Renal pelvis (tissue), 4 donors: ENCODE data around the gene TRAIP. TPM values are rescaled to one million over a fixed set of nuclear protein-coding genes. Genes with fewer than 3 reads are reported as not detected.
A peak's percentile ranks its signal among the peaks of the same experiment; 100 is the strongest.

Experiments used
- DNase-seq: peaks from one replicate; pipeline ENCODE4 v3.0.0-alpha.2; 2013
- polyA plus RNA-seq, 3 donors: library from polyadenylated mRNA; unstranded; fragments of 120-200 nt; gene quantifications; one replicate each; pipeline ENCODE4 v1.2.1, GENCODE V29; 2013; ENCODE audit not compliant: insufficient read length in 3 of 3

TRAIP gene
- polyA plus RNA-seq, 3 donors, result 9.3 to 13.1 (median 9.7) TPM

DNA sequence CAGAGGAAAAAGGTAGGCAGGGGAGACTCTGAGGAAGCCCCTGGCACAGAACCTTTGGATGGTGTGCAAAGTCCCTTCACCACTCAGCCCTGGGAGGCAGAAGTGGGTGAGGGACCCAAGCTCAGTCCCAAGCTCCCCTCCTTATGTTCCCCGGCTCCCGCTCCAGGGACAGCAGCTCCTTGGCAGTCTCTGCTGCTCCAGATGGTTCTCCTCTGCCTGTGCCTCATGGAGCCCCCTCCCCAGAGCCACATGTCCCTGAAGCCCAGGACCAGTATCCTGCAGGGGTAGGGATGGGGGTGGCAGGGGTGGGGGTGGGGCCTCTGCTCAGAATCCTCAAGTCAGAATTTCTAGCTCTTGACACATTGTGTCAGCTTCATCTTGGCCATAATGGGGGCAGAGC is 21.4 kb upstream of the TRAIP start:
- DNase-seq, result no peak

DNA sequence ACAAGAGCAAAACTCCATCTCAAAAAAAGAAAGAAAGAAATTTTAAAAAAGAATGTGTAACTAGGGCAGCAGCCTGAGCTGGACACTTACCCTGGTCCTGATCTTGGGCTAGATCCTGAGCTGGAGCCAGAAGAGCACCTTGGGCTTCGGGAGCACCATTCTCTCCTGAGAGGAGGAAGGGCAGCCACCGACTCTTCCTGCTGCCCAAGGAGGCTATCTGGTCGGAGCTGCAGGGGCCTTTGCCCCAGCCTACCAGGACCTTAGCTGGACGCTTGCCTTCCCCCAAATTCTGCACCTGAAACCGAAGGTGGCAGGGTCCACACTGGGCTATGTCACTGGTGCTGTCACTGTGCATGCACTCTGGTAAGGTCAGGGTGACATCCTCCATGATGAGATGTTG is 20.2 kb upstream of the TRAIP start:
- no peak for DNase-seq

DNA sequence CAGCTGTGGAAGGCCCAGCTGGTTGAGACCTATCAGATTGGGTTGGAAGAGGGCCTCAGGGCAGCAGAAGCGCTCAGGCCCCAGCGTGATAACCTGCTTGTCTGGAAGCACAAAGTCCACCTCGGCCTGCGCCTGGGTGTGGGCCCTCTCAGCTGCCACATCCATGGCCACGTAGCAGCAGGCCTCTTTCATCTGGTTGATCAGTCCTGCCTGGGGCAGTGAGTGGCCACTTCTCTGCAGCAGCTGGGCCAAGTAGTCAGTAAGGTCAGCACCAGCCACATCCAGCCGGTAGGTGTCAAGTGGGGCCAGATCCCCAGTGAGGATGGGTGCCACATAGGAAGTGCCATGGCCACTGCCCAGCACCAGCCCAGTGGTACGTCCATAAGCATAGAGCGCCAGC is 17.3 kb upstream of the TRAIP start:
- no peak for DNase-seq

DNA sequence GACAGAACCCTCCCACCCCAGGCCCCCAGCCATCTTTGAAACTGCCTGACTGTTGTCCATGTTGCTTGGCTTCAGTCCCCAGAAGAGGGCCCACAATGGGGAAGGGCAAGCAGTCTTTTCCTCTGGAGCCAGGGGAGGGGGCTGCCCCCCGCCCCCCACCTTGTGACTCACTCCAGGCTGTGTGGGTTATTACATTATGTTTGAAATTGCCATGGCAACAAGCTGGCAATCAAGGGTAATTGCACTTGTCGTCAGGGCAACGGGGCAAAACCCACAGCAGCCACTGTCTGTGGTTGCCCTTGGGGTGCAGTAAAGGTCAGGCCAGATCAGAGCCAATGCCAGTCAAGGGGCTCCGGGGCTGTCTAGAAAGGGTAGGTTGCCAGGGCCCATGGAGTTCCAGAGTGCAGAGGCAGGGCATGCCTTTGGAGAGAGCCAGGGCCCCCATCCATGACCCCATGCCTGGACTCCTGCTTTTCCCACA is 16.5 kb upstream of the TRAIP start:
- DNase-seq, result no peak

DNA sequence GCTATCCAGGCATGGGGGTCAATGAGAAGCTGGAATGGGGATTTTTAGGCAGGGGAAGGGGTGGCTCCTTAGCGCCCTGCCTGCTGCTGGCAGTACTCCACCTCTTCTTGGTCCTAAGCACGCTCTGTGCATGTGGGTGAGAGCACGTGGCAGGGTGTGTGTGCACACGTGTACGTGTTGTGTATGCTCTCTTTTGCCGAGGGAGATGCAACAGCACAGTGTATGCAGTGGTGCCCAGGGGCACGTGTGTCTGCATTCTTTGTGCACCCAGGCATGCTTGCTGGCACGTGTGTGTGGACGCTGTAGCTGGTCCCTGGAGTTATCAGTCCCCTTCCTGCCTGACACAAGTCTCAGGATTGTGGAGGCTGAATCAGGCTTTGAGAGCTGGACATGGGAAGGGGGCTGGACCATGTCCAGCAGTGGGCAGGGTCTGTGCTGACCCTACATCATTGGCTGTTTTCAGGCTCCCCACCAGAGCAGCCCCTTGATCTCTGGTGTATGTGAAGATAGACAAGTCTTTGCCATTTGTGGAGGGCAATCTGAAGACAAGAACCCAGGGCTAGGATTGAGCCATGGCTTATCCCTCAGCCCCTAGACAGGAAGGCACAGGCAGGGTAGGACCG is 15.3 kb upstream of the TRAIP start:
- no peak for DNase-seq

DNA sequence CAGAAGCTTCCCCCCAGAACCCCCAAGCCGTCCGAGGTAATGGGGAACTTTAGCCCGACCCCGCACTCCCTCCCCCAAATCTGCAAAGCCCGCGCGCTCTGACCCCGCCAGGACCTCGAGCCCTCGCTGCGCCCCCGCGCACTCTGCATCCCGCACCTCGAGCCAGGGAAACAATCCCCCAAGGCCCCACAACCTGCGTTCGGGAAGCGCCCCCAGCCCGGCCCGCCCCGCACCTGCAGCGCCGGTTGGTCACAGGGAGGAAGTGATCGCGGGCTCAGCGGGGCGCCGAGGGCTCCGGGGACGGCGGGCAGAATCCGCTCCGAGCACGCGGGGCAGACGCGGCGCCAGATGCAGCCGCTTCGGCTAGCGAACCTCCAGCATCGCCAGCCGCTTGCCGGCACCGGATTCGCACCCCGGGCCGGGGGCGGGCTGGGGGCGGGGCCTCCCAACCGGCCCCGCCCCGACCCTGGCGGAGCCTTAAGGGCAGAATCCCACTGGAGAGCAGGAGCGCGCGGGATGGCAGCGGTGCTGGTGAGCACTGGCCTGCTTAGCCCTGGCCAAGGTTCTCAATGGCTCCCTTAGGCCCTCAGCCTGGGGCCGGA is 13.3 kb upstream of the TRAIP start, which contains the start of gene CAMKV:
TSS of gene CAMKV (minus strand) at position 382 of the 602 bp plus-strand sequence. CDS start 7,518 bp downstream, outside the sequence.
- no peak for DNase-seq

DNA sequence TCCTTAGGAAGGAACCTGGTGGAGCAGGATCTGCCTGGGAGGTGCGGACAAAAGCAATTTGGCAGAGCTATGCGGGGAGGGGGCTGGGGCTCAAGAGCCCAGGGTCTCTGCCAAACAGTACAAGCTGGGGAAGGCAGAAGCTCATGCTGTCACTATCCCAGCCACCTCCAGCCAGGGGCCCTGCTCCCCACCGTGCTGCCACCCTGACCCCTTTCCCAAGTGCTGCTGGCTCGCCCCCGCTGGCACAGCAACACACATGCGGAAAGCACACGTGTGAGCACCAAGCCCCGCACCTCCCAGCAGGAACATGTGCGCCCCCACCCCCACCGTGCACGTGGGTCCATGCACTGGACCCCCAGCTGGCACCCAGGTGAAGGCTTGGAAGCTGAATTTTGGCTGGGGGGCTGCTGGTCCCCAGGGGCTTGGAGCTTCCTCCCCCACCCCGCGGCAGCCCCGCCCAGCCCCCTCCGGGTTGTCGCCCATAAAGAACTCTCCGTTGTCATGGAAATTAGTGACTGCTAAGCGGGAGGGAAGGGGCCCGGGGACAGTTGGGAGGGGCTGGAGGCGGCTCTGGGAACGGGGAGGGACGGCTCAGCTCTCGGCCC is 12.6 kb upstream of the TRAIP start:
- no peak for DNase-seq

DNA sequence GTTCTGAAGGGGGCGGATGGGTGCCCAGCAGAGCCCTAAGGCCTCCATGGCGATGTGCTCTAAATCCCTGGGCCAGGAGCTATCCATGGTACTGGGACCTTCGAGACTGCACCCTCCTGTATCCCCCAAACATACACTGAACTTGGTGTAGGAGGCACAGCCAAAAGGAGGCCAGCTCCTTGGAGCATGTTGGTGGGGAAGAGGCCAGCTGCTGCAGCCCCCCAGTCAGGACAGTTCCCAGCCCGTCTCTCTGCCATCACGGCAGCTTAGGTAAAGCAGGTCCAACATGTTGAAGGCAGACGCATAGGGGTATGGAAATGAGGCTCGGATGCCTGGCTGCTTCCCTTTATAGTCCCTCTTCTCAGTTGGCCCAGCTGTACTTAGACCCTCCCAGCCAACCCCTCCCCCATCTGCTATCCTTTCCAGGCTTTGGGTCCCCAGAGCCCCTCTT is 11.5 kb upstream of the TRAIP start:
- DNase-seq, result peak; percentile 53

DNA sequence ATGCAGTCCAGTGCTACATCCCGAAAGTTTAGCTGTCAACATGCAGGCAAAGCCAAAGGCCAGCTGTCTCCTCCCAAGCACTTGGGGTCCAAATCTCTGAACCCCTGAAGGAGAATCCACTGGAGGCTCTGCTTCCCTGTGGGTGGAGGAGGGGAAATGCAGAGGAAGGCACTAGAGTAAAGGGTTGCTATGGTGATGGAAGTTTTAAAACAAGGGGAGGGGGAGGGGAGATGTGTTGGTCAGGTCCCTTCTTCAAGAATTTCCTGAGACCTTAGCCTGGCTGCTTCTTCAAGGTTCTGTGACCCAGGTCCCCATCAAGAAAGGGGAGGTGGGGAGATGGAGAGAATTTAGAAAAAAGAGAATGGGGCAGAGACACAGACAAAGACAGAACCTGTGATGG is 11.0 kb upstream of the TRAIP start:
- DNase-seq, result no peak

DNA sequence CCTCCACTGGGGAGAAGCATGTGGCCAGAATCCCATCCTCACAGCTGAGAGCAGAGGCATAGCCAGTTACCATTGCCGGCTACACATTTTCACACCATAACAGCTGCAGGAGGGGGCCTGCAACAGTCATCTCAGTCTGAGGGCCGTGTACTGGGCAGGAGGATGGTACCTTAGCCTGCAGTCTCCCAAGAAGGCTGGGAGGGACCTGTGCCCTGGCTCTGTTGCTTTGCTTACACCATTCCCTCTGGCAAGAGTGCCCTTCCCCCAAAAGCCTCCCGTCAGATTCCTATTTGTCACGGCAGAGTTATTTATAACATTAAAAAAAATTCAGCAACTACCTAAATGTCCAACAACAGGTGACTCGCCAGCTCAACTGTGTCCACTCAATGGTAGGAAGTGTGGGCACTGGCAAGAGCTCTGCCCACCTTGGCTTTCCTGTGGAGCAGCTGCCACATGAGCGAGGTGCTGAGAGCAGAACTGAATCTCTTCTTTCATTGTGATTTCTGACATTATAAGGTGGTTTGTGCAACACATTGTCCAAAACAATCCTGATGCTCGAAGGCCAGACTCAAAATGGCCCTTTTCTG is 8.9 kb upstream of the TRAIP start:
- DNase-seq, result no peak

DNA sequence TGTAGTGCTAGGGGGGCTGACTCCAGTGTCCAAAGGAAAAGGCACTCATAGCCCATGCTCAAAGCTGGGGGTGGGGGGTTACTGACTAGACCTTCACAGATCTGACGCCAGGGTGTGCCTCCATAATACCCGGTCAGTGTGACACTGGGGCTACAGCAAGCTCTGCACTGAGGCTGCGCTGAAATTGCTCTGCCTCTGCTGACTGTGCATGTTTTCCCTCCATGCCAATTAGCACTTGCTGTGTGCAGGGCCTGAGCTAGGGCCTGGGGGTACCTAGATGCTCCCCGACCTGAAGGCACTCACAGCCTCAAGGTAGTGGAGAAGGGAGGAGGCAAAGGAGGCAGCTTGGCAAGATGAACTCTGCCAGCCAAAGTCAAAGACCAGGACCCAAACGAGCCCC is 8.1 kb upstream of the TRAIP start:
- DNase-seq, result no peak

DNA sequence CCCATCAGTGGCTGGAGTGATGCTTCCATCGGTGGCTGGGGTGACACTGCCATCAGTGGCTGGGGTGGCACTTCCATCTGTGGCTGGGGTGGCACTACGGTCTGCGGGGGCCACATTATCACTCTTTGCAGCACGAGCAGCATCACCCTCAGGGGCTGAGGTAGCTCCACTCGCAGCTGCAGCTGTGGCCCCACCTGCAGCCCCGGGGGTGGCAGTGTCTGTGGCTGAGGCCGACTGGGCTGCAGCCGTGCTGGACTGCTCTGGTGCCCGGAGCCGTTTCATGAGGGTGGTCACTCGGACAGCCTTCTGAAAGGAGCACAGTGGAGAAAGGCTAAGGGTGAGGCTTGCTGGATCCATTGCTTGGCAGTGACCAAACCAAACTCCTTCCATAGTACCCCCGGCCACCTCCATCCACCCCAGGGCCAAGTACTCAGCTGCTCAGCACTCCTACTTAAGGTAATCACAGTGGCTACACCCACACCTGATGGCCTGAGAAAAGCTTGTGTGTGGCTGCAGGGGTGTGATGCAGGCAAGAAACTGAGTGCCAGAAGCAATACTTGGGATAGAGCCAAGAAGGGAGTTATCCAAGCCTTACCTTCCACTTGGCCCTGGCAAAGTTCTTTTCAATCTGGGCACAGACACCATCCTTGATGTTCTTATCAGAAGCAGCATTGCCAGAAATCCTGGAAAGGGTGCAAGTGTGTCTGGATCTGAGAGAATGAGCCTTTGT is 3.4 kb upstream of the TRAIP start:
- no peak for DNase-seq

DNA sequence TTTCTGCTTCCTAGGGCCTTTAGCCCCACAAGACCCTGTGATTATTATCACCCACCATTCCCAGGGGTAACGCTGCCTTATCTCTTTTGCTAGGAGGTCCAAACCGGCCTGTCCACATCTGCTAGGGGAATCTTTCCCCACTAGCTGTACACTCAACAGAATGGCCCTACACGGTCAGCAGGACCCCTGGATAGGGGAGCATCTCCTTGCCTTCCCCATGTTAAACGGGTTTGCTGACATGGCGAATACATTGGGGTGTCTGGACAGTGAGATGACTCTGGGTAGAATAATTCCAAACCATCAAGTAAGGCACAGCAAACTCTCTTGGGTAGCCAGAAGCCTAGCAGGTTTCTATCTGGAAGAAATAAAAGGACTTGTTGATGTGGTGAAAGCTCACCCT is 702 bp downstream of the TRAIP start:
- DNase-seq, result no peak

DNA sequence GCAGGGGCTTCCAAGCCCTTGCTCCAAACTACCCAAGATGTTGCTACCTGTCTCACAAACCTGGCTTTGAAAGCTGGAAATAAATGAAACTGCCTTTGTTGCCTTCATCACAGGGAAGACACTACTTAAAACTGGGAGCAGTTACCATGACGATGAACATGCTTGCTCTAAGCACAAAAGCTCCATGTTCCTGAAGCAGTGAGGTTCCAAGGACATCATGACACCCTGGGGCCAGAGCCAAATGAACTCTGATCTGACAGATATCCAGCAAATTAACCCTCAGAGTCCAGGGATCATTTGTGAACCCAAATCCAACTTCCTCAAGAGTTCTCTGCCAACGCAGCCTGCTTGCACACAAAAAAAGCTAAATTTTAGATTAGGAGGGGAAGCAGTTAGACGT is 10.7 kb downstream of the TRAIP start:
- DNase-seq, result no peak

DNA sequence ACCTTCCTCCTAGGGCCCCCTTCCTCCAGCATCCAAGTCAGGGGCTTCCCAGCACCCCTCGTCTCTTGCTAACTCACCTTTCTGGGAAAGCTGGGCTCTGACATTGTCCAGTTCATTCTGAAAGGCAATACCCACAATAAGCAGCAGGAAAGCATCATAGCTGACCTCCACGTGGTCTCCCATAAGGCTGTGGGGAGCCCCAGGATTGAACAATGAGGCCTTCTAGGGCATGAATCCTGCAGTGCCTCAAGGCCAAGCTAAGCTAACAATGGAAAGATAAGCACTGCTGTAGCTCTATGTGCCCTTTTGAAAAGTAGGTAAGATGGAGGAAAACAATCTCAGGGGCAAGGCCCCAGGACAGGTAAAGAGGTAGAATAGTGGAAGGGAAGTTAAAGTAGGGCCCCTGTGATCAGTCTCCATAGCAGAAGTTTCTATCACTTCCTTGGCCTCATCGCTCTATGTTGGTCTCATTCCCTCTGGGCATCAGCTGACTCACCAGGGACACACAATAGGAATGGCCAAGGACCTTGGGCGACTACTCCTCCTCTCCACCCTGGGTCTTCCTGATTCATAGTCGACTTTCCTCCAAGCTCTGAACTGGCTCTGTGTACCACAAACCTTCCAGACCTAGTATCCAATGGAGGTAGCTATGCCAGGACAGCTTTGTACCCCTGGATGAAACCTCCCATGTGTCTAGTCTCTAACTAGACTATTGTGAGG is 11.7 kb downstream of the TRAIP start:
- DNase-seq, result no peak

DNA sequence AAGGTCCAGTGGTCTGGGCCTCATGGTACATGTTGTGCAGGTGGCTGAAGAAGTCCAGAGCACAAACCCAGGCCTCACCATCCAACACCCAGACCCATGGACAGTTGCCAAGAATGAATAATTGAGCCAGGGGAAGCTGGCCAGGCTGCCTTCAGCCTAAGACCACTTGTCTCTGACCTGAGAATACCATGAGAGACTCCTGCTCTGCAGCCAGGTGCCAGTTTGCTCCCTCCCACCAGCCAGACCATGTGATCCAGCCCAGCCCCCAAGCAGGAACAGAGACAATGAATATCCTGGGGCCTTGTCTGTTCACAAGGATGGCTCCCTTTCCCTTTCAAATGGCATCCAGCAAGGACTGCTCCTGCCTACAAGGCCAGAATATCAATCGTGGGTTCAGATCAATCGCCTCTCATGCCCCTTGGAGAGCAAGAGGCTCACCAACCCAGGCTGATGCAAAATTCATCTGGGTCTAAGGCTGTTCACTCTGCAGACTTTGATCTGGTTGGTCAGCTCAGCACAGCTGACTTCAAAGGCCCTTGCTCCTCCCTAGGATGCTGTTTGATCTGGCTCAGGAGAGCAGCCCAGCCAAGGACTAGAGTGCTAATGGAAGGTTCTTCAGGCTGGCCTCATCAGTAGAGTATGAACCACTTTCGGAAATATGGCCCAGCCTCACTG is 13.4 kb downstream of the TRAIP start:
- no peak for DNase-seq

DNA sequence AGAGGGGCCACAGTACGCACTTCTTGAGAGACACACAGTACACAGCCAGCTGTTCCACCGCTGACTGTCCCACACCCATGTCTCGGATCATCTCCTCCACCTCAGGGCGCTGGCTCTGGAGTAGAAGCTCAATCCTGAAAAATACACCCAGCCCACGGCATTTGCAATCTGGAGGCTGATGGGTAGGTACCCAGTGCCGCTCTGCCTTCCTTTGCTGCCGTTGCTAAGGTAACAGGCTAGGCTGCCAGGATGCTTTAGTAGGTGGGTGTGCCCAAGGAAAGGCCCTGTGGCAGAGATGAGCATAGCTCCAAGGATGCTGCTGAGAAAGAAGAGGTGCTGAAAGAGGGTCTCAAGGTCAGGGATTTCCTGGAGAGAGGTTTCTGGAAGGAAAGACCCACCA is 14.6 kb downstream of the TRAIP start:
- no peak for DNase-seq

DNA sequence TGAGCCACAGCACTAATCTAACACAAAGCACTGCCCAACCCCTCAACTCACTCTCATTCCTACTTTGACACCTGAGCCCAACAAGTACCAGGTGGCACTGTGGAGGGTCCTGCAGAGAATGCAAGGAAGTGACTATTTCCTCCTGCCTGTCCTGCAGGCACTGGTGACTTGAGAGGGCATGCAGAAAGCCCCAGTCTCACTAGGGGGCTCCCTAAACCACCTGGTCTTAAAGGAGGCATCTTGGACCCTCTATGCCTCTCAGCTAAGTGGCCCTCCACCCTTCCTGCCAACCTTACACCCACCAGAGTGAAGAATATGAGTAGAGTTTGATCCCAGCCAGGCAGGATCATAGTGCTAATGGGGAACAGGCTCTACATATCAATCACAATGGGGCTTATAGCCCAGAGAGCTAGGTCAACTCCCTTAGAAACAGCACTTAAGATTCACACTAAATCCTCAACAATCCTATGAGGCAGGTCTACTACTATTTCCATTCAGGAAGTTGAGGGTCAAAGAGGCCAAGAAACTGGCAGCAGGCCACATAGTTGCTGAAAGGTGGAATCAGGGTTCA is 15.2 kb downstream of the TRAIP start:
- no peak for DNase-seq

DNA sequence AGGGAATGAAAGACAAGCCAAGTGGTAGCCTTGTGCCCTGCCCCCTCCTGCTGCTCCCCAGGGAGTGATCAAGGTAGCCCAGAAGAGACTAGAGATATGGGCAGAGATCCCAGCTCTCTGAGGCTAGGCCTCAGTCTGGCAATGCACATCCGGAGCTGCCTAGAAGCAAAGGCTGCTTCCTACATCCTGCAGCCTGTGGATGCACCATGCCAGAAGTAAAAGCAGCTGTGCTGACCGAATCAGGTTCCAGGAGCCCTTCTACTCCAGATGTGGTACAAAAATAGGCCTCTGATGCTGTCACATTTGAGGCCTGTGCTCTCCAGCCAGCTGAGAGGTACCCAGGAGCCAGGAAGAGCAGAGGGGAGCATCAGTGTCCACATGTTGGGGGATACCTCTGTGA is 16.0 kb downstream of the TRAIP start:
- no peak for DNase-seq

DNA sequence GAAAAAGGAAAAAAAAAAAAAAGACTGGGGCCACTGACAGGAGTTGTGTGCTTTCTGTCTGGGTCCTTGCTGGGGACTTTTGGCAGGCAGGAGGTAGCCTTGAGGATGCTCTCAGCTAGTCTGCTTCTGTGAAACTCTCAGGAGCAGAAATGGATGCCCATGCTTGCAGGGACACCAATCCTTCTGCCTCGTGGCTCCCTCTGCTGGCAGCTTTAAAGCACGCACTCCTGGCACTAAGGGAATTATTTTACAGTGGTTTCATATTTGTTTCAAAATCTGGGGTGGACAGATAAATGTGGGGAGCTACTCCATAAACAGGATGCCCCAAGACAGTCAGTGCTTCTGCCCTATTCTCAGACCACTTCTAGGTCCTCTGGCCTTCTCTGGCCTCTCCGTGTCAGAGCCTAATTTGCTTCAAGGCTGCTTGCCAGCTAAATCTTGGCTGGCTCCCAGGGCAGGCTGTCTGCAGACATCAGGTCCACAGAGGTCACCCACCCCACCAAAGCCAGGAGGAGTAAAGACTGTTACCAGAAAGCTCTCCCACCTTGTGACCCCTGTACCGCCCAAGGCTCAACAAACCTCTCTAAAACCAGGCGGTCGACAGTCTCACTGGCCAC is 17.1 kb downstream of the TRAIP start:
- DNase-seq, result peak; percentile 75
